GM21447 (cell line): ENCODE data around the gene ADCY2.

Source experiments
- ATAC-seq: cut with Tn5 transposase; IDR thresholded peaks from one replicate; pipeline ENCODE4 v1.9.1; 2021; ENCODE audit not compliant: unreplicated experiment

ADCY2 gene

DNA sequence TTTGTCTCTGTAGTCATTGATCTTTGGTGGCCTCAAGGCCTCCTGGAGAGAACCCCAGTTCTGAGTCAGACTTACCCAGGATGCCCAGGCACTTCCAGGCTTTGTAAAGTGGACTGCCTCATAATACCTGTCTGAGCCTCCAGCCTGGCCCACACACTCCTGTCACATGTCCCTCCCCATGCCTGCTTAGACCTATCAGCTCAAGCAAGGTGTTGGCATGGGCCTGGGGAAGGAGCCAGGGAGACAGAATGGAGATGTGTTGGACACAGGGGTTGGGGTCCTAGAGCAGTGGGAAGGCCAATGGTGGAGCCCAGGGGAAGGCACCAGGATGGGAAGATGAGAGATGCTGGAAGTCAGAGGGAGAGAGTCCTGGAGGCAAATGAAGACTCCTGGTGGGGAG, 318.8 kb downstream of the ADCY2 start:
- ATAC-seq = no peak

DNA sequence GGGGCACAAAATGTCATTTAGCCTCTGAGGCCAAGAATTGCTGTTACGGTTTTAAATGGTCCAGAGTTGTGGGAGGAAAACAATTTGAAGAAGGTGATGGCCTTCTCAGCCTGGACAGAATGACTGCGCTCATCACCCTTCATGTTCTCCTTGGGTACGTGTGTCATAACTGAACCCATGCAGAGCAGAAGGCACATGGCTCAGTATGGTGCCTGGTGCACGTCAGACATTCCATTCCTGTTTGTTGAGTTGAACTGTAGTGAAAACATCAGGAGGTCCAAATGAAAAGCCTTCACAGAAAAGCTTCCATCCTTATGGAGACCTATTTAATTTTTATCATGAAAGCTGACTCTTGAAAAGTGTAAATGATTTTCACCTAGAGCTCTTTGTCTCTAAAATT, 321.8 kb downstream of the ADCY2 start:
- no peak for ATAC-seq

DNA sequence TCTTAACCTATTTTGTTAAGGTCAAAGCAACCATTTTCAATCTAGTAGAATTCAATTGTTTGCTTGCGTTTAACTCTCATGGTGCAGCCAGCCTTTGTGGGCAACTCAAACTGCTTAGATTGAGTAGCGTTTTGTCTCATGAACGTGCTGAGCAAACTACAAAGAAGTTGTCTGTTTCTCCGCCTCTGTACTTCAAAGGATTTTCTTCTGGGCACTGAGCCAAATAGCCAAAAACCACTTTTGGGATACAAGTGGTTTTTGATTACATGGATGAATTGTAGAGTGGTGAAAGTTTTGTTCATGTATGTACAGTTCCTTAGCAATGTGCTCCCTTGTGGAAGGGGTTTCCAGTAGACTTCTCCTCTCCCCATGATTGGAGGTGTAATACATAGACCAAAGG, 332.1 kb downstream of the ADCY2 start:
- no peak for ATAC-seq

DNA sequence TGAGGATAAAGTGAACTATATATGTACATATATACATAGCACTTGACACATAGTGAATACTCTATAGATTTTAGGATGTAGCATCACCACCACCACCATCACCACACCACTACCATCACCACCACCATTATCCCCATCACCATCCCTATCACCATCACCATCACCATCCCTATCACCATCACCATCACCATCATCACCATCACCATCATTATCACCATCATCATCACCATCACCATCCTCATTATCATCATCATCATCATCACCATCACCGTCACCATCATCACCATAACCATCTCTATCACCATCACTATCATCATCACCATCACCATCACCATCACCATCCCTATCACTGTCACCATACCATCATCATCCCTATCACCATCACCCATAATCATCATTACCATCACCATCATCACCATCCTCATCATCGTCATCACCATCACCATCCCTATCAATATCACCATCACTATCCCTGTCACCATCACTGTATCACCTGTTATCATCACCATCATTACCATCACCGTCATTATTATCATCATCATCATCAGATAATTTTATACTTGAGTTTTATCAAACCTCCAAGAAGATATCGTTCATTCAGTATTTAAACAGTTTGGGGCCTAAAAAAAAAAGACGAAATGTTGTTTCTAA, 345.6 kb downstream of the ADCY2 start:
- ATAC-seq = no peak

DNA sequence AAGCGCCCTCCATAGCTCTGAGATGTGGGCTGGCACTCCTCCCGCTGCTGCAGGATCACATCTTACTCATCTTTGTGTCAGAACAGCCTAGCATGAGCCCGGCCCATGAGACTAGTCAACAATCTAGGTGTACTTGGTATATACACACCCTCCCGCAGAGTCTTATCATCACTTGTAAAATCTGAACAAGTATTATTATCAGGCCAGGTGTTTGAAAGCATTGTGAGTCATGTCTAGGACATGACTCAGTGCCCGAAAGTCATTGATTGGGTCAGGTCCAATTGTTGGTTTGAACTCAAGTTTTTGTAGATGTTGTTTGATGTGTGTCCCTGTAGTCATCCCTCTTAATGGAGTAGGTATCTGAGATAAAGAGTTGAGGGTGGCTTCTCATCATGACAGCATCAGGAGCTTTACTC, 346.3 kb downstream of the ADCY2 start:
- no peak for ATAC-seq

DNA sequence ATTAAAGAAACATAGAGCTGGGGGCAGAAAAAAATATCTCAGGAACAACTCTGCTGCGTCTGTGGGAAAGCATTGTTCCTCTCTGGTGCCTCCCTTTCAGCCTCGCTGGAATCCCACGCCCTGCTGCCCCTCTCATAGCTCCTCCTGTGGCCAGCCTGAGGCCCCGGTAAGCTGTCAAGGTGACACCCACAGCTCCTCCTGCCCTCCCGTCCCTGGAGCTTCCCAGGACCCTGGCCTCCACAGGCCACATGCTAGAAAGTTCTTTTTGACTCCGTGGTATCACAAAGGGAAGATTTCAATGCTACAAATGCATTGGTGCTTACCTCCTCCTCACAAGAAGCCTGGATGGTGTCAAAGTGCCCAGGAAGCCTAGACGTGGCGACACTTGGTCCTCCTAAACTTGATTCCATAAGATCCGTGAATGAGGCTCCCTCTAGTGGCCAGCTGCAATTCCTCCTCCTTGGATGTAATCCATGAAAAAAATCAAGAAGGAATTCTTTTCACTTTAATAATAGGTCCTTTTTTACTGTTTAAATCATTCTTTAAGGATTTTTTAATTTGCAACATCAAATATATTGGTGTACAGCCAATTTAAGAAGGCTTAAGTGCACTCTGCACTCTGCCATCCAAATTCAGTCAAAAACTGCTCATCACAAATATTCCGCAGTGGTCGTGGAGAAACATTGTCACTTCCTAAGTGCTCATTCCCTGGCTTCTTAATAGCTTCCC, 350.1 kb downstream of the ADCY2 start:
- no peak for ATAC-seq

DNA sequence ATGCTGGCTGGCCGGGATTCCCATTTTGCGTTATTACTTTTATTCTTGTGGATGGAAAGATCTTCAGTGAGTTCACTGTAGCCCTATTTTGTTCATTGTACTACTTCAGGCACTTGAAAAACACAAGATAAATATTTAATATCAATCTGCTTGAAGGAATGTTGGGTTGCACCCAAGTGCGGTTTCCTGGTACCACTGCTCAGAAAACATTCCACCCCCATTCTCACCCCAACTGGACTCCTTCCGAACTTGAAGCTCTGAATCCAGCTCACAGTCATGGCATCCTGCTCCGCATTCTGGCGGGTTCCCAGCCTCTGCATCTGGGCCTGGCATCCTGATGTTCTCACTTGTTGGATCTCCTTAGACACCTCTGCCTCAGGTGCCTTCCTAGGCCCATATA, 351.8 kb downstream of the ADCY2 start:
- ATAC-seq = no peak

DNA sequence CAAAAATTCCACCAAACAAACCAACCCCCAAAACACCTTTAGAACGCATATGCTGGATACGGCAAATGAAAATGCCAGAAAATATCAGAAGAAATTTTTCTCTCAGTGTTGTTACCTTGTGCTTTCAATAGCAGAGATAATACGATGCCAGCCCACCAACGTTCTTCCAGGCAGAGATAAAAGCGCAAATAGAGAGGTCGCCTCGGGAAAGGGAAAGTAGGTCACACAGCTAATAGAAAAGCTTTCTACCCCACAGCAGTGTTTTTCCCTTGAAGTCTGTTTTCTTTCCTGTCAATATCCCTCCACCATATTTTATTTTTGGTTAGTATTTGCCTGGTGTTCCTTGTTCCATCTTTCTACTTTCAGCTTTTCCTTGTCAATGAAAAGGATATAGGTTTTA, 353.7 kb downstream of the ADCY2 start:
- ATAC-seq = no peak

DNA sequence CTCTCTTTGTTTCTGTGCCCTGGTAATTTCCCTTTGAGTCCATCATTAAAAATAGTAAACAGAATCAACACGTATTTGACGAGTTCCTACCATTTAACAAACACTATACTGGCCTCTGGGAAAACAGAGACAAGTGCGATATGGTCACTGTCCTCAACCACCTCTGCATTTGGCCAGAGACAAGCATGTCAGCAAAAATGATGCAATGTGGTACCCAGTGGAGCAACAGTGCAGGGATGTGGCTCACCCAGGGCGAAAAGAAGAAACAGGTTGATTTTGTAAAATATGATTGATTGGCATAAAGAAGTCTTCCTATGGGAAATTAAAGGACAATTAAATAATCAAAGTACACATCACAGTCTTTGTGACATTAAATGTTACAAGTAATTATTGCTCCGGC, 355.9 kb downstream of the ADCY2 start:
- no peak for ATAC-seq

DNA sequence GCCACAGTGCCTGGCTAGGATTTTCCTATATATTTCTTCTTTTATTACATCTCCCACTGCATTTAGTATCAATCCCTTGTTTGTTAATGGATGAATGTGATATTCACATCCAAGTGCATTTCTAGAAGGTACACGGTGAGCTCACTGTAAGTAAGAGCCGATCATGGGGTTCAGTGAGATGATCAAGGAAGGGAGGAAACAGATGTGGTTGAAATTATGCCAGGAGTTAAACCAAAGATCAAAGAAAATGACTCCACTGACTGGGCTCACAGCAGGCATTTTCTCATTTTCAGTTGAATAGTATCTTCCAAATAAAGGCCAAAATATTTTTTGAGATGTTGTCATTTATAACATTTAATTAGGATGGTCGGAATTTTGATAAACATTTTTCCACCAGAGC, 357.2 kb downstream of the ADCY2 start:
- no peak for ATAC-seq

DNA sequence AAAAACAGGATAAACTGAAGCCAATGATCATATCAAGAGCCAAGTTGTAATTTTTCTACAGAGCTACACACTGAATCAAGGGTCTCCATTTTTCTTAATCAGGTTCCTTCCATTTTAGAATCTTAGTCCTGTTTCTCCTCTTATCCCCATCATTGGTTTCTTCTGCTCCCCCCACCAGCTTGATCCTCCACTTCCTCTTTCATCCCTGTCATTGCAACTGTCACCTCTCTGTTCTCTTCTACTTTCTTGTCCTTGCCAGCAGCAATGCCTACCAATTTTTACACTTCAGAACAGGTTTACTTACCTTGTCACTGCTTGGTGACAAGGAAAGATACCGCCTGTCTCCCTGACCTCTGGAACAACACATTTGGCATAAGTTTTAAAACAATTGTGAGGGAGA, 357.7 kb downstream of the ADCY2 start:
- no peak for ATAC-seq

DNA sequence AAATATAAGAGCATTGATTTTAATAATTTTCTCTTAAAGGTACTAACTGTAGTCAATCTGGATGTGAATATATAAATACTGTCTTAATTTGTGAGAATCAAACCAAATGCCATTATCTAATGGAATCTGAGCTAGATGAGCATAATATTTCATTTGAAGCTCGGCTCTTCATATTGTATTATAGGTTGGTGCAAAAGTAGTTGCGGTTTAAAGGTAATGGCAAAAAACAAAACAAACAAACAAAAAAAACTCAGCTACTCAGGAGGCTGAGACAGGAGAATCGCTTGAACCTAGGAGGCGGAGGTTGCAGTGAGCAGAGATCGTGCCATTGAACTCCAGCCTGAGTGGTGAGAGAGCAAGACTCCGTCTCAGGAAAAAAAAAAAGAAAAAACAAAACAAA, 358.6 kb downstream of the ADCY2 start:
- ATAC-seq = no peak

DNA sequence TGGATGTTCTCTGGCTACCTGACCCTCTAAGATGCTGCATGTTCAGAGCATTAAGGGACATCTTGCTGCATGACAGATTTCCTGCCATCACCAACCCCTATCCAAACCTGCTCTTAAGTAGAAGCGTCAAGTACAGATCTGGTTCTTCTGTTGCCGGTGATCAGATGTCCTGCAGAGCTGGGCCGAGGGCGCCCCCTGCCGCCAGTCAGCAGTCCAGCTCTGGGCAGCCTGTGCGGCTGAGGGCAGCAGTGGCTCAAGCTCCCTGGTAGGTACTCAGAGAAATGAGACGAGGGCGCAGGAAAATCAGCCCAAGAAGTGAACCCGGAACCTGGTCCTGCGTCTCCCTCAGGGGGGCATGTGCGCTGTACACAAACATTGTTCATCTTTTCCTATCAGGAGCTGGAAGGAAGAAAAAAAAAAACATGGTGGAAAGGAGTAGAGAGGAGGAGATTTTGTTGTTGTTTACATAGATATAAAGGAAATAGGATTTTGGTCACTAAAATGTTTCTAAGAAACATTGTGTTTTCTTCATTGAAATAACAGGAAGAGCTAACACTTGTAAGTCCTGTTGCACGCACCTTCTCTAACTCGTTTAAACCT, 359.2 kb downstream of the ADCY2 start:
- ATAC-seq = peak; percentile 79

DNA sequence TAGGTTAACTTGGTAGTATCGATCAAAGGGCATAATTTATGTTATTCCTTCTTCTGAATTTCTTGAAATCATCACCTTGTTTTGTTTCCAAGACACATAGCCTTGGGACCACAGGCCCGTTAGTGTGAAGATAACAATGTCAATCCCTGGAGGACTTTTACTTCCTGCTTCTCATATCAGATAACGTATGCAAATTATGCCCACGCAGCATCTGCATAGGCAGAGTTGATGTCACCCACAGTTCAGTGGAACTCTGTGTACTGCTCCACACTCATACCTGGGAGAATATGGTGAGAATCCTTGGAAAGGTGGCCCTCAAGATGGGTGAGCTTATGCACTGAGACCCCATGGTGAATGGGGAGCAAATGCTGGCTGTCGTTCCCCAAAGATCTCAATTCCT, 360.0 kb downstream of the ADCY2 start:
- no peak for ATAC-seq

DNA sequence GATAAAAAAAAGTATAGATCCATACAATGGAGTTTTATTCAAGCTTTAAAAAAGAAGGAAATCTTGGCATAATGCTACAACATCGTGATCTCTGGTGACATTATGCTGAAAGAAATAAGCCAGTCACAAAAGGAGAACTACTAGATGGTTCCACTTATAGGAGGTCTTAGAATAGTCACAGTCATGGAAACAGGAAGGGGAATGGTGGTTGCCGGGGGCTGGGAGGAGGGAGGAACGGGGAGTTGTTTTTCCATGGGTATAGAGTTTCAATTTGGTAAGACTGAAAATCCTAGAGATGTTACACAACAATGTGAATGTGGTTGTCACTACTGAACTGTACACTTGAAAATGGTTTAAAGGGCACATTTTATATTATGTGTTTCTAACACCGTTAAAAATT, 360.5 kb downstream of the ADCY2 start:
- no peak for ATAC-seq

DNA sequence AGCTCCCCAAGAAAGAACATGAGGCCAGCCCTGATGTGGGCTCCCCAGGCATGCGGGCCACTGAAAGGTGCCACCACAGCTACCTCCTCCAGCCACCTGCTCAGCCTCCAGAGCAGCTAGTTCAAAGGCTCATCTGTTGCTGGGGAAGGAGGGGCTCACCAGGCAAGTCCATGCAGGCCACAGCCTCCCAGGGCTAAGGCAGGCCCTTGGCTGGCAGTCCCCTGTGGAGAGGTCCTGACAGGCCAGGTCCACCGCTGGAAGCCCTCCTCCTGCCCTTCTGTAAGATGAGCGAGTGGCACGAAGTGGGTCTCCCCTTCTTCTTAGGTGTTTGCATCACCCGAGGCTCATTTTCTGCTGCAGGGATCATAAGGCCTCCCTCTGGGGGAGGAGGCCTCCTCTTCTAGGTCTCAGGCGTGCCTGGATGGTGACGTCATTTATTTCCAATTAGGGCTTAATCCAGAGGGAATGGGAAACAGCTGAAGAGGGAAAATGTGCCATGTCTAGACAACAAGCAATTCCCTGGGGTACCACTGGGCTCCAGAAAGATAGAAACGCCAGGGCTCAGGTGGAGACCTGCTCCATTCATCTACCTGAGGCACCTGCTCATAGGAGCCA, 363.4 kb downstream of the ADCY2 start:
- no peak for ATAC-seq

DNA sequence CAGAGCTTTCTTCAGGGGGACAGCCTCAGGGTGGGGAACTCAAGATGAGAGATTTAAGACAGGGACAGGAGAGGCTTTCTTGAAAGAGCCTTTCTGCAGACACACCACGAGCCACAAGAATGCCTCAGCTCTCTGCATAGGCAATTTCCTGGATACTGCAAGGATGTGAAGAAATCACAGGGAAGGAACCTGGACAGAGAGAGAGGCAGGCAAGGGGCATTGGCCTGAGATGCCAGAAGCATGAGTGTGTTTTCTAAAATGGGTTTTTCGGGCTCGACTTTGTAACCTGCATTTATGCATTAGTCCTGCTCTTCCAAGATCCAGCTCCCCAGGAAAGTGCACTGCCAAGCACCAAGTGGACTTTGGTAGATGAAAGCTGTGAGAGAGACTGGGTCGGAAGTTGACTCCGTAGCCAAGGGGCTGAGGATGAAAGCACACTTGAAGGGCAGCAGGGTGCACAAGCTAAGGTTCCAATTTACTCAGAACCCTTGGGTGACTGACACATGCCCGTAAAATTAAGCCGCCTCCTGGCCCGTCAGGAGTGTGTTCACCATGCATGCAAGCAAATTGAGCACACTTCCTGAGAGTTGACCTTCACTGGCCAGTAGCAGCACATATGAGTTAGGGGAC, 364.1 kb downstream of the ADCY2 start:
- ATAC-seq = no peak

DNA sequence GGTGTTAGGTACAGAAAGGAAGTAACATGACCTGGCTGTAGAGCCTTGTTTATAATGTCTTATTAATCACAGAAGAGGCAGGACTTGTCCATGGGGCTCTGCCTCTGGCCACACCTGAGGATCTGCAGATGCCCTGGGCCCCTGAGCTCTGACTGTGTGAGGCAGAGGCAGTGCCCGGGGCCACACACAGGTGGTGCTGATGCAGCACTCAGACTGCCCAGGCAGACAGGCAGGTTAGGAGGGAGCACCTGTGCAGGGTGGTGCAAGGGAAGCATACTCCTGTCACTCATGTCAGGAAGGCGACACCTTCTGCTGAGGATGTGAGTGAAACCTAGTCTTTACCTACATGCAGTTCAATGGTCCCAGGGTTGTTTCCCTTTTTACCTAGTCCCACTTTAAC, 366.3 kb downstream of the ADCY2 start:
- ATAC-seq = no peak

DNA sequence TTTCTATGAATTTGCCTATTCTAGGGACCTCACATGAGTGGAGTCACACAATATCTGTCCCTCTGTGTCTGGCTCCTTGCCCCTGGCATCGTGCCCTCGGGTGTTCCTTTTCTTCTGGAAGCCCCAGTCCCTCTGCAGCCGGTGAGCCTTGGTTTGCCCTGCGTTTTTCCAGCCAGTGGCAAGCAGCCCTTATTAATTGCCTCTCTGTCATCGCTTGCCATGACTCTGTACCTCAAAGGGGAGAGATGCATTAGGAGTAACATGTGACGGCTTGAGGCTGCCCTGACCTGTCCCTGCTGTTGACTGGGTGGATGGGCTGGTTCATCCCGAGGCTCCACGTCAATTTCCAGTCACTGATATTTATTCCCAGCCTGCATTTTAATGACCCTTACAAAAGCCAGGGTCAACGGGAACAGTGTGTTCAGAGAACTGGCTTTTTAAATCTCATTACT, 367.7 kb downstream of the ADCY2 start:
- no peak for ATAC-seq

DNA sequence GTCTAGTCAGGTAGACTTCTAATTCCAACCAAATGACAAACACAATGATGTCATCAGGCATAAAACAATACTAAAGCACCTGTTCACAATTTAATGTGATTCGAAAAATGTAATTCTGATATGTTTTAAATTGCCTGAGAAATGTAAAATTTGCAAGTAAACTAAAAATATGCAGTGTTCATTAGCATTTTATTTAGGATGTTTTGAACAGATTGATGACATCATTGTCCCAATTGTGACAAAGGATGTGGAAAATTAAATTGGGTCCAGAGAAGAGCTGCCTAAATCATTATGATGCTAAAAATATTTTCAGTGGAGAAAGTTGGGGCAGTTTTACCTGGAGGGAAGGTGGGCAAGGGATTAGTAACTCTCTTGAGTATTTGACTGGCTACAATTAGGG, 368.5 kb downstream of the ADCY2 start:
- no peak for ATAC-seq

DNA sequence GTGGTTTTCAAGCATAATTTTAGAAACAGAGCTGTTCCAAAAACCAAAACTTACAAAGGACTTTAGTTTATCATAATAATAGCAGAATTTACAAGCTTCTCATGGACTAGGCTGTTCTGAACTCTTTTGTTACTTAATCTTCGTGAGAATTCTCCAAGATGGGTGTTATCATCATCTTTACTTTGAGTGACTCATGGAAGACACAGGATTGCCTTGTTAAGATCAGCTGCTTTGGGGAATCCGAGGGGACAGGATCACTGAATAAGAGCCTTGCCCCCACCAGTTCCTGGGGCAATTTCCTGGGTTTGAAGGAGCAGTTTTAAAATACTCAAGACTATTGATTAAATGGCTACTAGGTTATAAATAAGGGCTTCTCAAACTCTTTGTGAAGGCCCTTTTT, 374.5 kb downstream of the ADCY2 start:
- ATAC-seq = no peak

DNA sequence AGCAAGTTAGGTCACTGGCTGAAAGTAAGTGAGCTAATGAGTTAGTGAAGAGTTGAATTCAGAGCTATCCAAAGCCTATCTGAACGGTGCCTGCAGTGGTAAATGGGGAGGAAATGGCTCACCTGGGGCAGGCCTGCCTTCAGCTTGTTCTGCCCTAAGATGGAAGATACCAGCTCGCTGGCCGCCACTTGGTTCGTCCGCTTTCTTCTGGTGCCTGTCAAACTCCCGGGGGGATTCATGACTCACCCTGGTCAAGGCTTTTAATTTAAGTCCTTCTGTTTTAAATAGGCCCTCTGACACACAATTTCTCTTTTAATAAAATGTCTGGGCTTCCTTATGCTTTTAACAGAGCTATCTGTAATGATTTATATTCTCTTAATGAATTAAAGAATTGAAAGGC, 376.2 kb downstream of the ADCY2 start:
- ATAC-seq = no peak
